ENCODE measurements around the gene CDC20. TPM values are rescaled to one million over a fixed set of nuclear protein-coding genes. Genes with fewer than 3 reads are reported as not detected.
"Not testable (repeated sequence)": the region's sequence is repeated elsewhere in the genome, so short reads cannot be mapped to it uniquely, and the experiment has no call there.

The CDC20 gene
- total RNA-seq, 4 donors from 2014 or later = 0.38 to 3.0 (median 1.6) TPM

DNA sequence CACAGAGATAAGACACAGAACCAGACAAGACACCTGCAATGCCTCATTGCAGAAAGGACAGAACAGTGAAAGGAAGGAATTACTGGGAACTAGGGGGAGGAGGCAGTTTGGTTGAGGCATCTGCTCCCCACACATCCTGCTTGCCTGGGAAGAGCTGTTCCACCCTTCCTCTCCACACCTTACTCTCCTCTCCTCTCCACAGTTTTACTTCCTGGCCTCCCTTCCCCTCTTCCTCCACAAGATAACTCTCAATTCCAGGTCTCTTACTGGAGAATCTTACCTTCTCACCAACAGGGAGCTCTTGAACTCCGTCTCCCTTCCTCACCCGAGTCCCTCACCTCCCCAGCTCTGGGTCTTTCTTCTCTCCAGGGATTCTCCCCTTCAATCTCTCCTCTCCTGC, 6.9 kb downstream of the CDC20 start:
- no peak for DNase-seq (ENCODE audit: low spot score)
- ATAC-seq (ENCODE audit: low FRiP score) = no peak
- TF ChIP-seq, protein P1, sequence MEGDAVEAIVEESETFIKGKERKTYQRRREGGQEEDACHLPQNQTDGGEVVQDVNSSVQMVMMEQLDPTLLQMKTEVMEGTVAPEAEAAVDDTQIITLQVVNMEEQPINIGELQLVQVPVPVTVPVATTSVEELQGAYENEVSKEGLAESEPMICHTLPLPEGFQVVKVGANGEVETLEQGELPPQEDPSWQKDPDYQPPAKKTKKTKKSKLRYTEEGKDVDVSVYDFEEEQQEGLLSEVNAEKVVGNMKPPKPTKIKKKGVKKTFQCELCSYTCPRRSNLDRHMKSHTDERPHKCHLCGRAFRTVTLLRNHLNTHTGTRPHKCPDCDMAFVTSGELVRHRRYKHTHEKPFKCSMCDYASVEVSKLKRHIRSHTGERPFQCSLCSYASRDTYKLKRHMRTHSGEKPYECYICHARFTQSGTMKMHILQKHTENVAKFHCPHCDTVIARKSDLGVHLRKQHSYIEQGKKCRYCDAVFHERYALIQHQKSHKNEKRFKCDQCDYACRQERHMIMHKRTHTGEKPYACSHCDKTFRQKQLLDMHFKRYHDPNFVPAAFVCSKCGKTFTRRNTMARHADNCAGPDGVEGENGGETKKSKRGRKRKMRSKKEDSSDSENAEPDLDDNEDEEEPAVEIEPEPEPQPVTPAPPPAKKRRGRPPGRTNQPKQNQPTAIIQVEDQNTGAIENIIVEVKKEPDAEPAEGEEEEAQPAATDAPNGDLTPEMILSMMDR (IDR thresholded peaks at IDR 0.05) = no peak

DNA sequence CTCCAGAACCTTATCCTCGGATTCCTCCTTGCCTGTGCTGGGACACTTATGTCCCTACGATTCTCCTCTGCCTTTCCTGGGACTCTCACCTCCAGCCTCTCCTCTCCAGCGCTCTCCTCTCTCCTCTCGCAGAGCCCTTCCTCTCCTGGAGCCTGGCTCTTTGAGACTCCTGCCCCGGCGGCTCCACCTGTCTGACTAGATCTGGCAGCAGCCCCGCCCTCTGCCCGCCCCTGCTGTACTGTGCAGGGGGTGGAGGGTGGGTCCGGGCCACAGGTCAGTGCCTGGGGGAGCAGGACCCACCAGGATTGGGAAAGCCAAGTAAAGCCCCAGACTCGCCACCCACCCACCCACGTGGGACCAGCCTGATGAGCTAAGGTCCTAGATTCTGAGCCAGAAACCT, 7.4 kb downstream of the CDC20 start:
- TF ChIP-seq, protein P1 (IDR thresholded peaks at IDR 0.05) = no peak
- no peak for ATAC-seq (ENCODE audit: low FRiP score)
- no peak for DNase-seq (ENCODE audit: low spot score)

DNA sequence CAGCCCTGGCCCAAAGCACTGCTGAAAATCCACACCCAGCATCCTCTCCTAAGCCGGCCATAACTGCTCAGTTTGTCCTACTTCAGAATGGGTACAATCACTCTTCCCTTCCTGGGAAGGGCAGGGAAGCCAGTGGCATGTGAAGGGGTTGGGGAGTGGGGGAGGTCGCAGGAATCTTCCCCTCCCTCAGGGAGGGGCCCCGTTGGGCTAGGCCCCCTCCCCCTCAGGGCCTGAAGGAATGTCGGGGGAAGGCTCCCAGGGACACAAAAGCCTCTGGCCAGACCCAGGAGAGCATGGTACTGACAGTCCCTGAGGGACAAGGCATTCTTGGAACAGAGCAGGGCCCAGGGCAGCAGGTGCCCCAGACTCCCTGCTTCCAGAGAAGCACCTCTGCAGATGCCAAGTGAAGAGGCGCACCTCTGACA, 7.8 kb downstream of the CDC20 start:
- DNase-seq (ENCODE audit: low spot score) (no peak), ATAC-seq (ENCODE audit: low FRiP score) (no peak)
- TF ChIP-seq, protein P1 (IDR thresholded peaks at IDR 0.05) = no peak

DNA sequence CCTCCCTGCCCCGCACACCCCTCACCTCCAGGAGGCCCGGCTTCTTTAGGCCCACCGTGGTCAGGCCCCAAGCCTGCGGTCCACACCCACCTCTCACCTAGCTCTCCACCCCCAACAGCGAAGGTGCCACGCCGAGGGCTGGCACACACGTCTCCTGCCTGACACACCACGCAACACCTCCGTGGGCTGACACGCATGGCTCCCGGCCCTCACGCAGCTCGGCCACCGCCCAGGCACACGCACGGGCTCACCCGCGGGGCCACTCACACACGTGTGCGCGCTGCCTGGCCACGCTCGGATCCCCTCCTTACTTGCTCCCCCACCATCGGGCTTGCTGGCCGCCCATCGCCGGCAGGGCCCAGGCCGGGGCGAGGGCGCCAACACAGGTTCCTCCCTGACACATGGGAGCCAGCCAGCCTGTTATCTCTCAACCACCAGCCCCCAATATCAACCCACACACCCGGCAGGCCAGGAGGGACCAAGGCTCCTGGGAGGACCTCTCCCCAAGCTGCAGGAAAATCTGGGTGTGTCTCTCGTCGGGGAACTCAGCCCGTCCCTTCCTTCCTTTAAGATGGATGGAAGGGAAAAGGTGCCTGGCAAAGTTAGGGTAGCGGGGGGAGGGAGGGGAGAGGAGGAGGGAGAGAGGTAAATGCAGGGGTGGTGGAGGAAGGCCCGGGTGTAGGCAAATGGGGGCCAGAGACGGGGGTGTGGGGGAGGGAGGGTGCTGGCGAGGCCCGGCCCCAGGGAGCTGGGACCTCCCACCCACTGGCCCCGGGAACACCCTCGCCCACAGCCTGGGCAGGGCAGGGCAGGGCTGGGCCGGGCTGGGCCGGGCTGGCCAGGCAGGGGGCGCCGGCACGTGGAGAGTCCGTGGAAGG, 8.5 kb downstream of the CDC20 start:
- DNase-seq (ENCODE audit: low spot score) (no peak), ATAC-seq (ENCODE audit: low FRiP score) (peak; percentile 87)
- TF ChIP-seq, protein P1 (IDR thresholded peaks at IDR 0.05) = no peak

DNA sequence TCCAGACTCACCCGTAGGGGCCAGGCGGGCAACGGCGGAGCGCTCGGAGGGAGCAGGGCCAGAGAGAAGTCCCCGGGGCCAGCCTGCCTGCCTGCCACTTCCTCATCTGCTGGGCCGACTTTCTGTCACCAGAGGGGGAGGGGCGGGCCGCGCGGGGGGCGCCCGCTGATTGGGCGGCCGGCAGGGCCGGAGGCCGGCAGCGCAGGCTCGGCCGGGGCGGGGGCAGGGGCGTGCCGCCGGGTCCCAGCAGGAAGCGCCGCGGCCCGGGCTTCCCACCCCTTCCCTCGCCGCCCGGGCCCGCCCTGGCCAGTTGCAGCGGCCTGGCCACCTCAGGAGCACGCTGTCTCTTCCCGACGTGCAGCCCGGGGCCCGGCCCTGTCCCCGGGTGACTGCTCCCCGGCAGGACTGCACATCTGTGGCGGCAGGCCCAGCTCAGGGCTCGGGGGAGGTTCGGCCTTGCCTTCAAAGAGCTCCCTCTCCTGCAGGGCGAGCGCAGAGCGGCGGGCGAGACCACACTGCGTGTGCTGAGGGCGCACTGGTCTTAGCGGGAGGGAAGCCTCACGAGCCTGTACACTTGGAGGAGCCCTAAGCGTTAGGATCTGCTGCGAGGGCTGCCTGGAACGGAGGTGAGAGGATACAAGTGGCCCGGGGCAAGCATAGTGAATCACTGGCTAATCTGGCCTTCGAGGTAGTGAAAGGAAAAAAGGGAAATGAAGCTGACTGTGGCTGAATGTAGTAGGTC, 9.3 kb downstream of the CDC20 start, which contains the start of gene ELOVL1:
TSS of gene ELOVL1 (minus strand) at position 108 of the 742 bp plus-strand sequence. CDS start 2,402 bp downstream, outside the sequence.
- ATAC-seq (ENCODE audit: low FRiP score) = peak; percentile 90
- TF ChIP-seq, protein P1 (IDR thresholded peaks at IDR 0.05) = no peak
- DNase-seq (ENCODE audit: low spot score) = peak; percentile 70

DNA sequence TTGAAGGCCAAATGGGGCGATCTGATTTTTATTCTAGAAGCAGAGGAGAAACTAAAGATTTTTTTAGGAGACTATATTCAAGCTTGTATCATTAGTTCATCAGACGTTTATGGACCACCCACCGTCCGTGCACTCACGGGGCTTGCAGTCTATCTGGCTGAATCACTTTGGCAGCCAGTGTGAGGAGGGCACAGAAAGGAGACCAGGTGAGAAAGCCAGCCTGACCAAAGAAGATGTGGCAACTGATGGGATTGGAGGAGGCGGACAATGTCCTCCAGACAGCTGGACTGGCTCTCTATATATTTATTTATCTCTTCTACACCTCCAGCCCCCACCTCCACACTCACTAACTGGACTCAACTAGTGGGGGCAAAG, 9.9 kb downstream of the CDC20 start:
- TF ChIP-seq, protein P1 (IDR thresholded peaks at IDR 0.05) = no peak
- peak; percentile 5 for ATAC-seq (ENCODE audit: low FRiP score)

DNA sequence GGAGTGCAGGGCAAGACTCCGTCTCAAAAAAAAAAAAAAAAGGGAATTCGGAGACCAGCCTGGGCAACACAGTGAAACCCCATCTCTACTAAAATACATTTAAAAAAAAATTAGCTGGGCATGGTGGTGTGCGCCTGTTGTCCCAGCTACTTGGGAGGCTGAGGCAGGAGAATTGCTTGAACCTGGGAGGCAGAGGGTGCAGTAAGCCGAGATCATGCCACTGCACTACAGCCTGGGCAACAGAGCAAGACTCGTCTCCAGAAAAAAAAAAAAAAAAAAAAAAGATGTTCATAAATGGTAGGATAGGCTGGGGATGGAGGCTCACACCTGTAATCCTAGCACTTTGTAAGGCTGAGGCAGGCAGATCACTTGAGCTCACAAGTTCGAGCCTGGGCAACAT, 11.0 kb downstream of the CDC20 start:
- not testable (repeated sequence) for DNase-seq (ENCODE audit: low spot score); ATAC-seq (ENCODE audit: low FRiP score)

More for the DNA sequence above, 9.9 kb downstream of the CDC20 start:
- DNase-seq (ENCODE audit: low spot score) = no peak
